ENCODE results near the gene MMP12. TPM values are rescaled to one million over a fixed set of nuclear protein-coding genes. Genes with fewer than 3 reads are reported as not detected.
"Not testable (repeated sequence)": the region's sequence is repeated elsewhere in the genome, so short reads cannot be mapped to it uniquely, and the experiment has no call there.

Gene MMP12
- total and polyA plus RNA-seq, 8 donors: 0.46 to 2.4 (median 1.4) TPM; not detected in 5

GRCh38 chr11:102914238-102915043 lies 39.7 kb upstream of the MMP12 start:
- H3K27me3 ChIP-seq: no peaks in the 10 kb centered on the region
- no peaks in the 10 kb centered on the region for H3K9me3 ChIP-seq
- no peaks in the 10 kb centered on the region for H3K36me3 ChIP-seq
- WGBS, 5 donors: 36 to 41% (median 38%) methylated on average over 3 of the region's 3 CpGs
- no peak for TF ChIP-seq POLR2A (IDR thresholded peaks at IDR 0.05)
- peak in 5 of 7 experiments; percentile 39 to 65 (median 51) for TF ChIP-seq CTCF (IDR thresholded peaks at IDR 0.05)
- no peak overlapping the region for H3K4me3 ChIP-seq
- H3K27ac ChIP-seq: peak overlapping the region in 1 of 5 donors; percentile 57
- intact Hi-C loops (cut with DNase I; ENCODE audit: low total_unique reads): no loop called here
- DNase-seq: peak in 1 of 2 donors; percentile 67
- peaks cover 0 to 3% (median 0%) of the 10 kb centered on the region in 4 donors for H3K4me1 ChIP-seq

GRCh38 chr11:102912482-102912830 lies 37.7 kb upstream of the MMP12 start:
- WGBS, 5 donors: 54 to 76% (median 65%) methylated on average over 2 of the region's 2 CpGs
- intact Hi-C loops (cut with DNase I; ENCODE audit: low total_unique reads): no loop called here
- Histone ChIP-seq H3K36me3 (no peaks in the 10 kb centered on the region), H3K27ac (no peak overlapping the region), H3K4me3 (no peak overlapping the region), H3K9me3 (no peaks in the 10 kb centered on the region), H3K27me3 (no peaks in the 10 kb centered on the region), H3K4me1 (peaks cover 0 to 3% (median 0%) of the 10 kb centered on the region in 4 donors)
- DNase-seq: no peak
- TF ChIP-seq EP300 (IDR thresholded peaks at IDR 0.05) (no peak), POLR2AphosphoS5 (IDR thresholded peaks at IDR 0.05) (no peak), POLR2A (IDR thresholded peaks at IDR 0.05) (no peak), CTCF (IDR thresholded peaks at IDR 0.05) (no peak)

- H3K36me3 ChIP-seq: no peaks in the 10 kb centered on the region
- no peaks in the 10 kb centered on the region for H3K27me3 ChIP-seq
- intact Hi-C loops (cut with DNase I; ENCODE audit: low total_unique reads): no loop called here
- DNase-seq: no peak
- no peak for TF ChIP-seq CTCF (IDR thresholded peaks at IDR 0.05)
- TF ChIP-seq EP300 (IDR thresholded peaks at IDR 0.05): no peak
- TF ChIP-seq POLR2AphosphoS5 (IDR thresholded peaks at IDR 0.05): no peak
- no peak for TF ChIP-seq POLR2A (IDR thresholded peaks at IDR 0.05)
- H3K9me3 ChIP-seq: no peaks in the 10 kb centered on the region
- peaks cover 0 to 3% (median 0%) of the 10 kb centered on the region in 4 donors for H3K4me1 ChIP-seq
- no peak overlapping the region for H3K4me3 ChIP-seq
- H3K27ac ChIP-seq: no peak overlapping the region
- WGBS, 5 donors: 85 to 91% (median 90%) methylated on average over 13 of the region's 13 CpGs
Observed at GRCh38 chr11:102911758-102912481, 37.1 kb upstream of the MMP12 start.

- H3K4me1 ChIP-seq; H3K27me3 ChIP-seq; intact Hi-C loops (cut with DNase I; ENCODE audit: low total_unique reads); H3K36me3 ChIP-seq; H3K4me3 ChIP-seq; H3K27ac ChIP-seq; H3K9me3 ChIP-seq: not testable (repeated sequence)
- peak in 1 of 2 donors; percentile 28 for DNase-seq
- 57 to 67% (median 65%) methylated on average over 5 of the region's 5 CpGs for WGBS, 5 donors
Observed at GRCh38 chr11:102905848-102906247, 31.1 kb upstream of the MMP12 start.

GRCh38 chr11:102903895-102904294 lies 29.1 kb upstream of the MMP12 start:
- DNase-seq, H3K27ac ChIP-seq: not testable (repeated sequence)
- 83 to 91% (median 84%) methylated on average over 5 of the region's 5 CpGs for WGBS, 5 donors

More at GRCh38 chr11:102903895-102904294, 29.1 kb upstream of the MMP12 start:
- H3K9me3 ChIP-seq; H3K4me1 ChIP-seq; intact Hi-C loops (cut with DNase I; ENCODE audit: low total_unique reads); H3K4me3 ChIP-seq; H3K27me3 ChIP-seq; H3K36me3 ChIP-seq: not testable (repeated sequence)

All from stomach (tissue), 9 donors.